H1 (cell line): ENCODE data around the gene USP7. TPM values are rescaled to one million over a fixed set of nuclear protein-coding genes. Genes with fewer than 3 reads are reported as not detected.

Source experiments
- CTCF ChIA-PET: fragments of 300-600 bp; sonication (Branson Sonifier 250); formaldehyde crosslinking; loops from one replicate; lab custom pipeline; 2021; ENCODE audit not compliant: partially characterized antibody; lab: Charles Lee
- POLR2A ChIA-PET: fragments of 300-600 bp; sonication (Branson Sonifier 250); formaldehyde crosslinking; loops from one replicate; lab custom pipeline; 2021; ENCODE audit warnings: inconsistent platforms; ENCODE audit not compliant: partially characterized antibody; lab: Charles Lee
- DNase-seq, 2 experiments: peaks; one replicate each; pipeline versions ENCODE4 v3.0.0 to v3.0.0-alpha.2; 2010 to 2022; ENCODE audit warnings: low spot score in 2 of 2, low read depth in 1 of 2, mixed read lengths in 1 of 2
- FAIRE-seq: peaks from 2 replicates; lab custom pipeline; 2011; peaks lifted over from hg19 to GRCh38; lab: Jason Lieb, UNC
- H2AFZ ChIP-seq: 2 replicates; pipeline ENCODE4 v1.8.1; 2012; ENCODE audit warnings: low read length, inconsistent platforms
- H2AK5ac ChIP-seq: 2 replicates; pipeline ENCODE4 v1.6.1; 2013; ENCODE audit warnings: low read depth, low read length
- H2BK120ac ChIP-seq: replicated peaks from 2 replicates; pipeline ENCODE3; 2013; ENCODE audit warnings: low read depth, low read length, inconsistent platforms
- H2BK12ac ChIP-seq: 2 replicates; pipeline ENCODE4 v1.6.1; 2013; ENCODE audit warnings: low read depth, low read length
- H2BK15ac ChIP-seq: 2 replicates; pipeline ENCODE4 v1.6.1; 2013; ENCODE audit warnings: low read length
- H2BK20ac ChIP-seq: 2 replicates; pipeline ENCODE4 v1.6.1; 2013; ENCODE audit warnings: low read length
- H2BK5ac ChIP-seq: 2 replicates; pipeline ENCODE4 v1.6.1; 2013; ENCODE audit warnings: low read depth, low read length
- H3K14ac ChIP-seq: 2 replicates; pipeline ENCODE4 v1.6.1; 2013; ENCODE audit warnings: inconsistent platforms; ENCODE audit not compliant: insufficient read length
- H3K18ac ChIP-seq: 2 replicates; pipeline ENCODE4 v1.6.1; 2013; ENCODE audit warnings: low read length; ENCODE audit errors: extremely low read depth
- H3K23ac ChIP-seq: 2 replicates; pipeline ENCODE4 v1.6.1; 2013; ENCODE audit warnings: inconsistent platforms; ENCODE audit not compliant: insufficient read length
- H3K23me2 ChIP-seq: 2 replicates; pipeline ENCODE4 v1.6.1; 2013; ENCODE audit warnings: low read depth, low read length
- H3K27ac ChIP-seq: 2 replicates; pipeline ENCODE4 v1.6.1; 2011; ENCODE audit warnings: low read depth, low read length, inconsistent platforms
- H3K27me3 ChIP-seq, 4 experiments: replicated peaks in 1 of 4; 1 replicate in 1 of 4; 2 replicates in 3 of 4; pipeline versions ENCODE4 v1.6.1 to v1.8.1; 2011 to 2013; ENCODE audit warnings: low read length in 3 of 4, mild to moderate bottlenecking in 3 of 4, inconsistent platforms in 2 of 4, mixed read lengths in 2 of 4, moderate library complexity in 1 of 4; ENCODE audit not compliant: control insufficient read depth in 3 of 4, insufficient read depth in 3 of 4; ENCODE audit errors: extremely low read depth in 1 of 4
- H3K36me3 ChIP-seq, 4 experiments: 2 replicates each; pipeline versions ENCODE4 v1.6.1 to v1.8.1; 2011 to 2013; ENCODE audit warnings: mild to moderate bottlenecking in 4 of 4, low read length in 3 of 4, moderate library complexity in 2 of 4, control low read depth in 1 of 4, inconsistent platforms in 1 of 4; ENCODE audit not compliant: insufficient read depth in 4 of 4, control insufficient read depth in 2 of 4
- H3K4ac ChIP-seq: replicated peaks from 2 replicates; pipeline ENCODE3; 2013; ENCODE audit warnings: low read length, low read depth, mixed read lengths, inconsistent platforms; ENCODE audit not compliant: insufficient read length
- H3K4me1 ChIP-seq, 4 experiments: replicated peaks in 1 of 4; 1 replicate in 1 of 4; 2 replicates in 3 of 4; pipeline versions ENCODE4 v1.6.1 to v1.8.1; 2011 to 2013; ENCODE audit warnings: low read length in 3 of 4, inconsistent platforms in 2 of 4, mixed read lengths in 1 of 4; ENCODE audit not compliant: insufficient read depth in 4 of 4, control insufficient read depth in 3 of 4
- H3K4me2 ChIP-seq, 2 experiments: 2 replicates each; pipeline versions ENCODE4 v1.6.1 to v1.8.1; 2011 to 2013; ENCODE audit warnings: low read depth in 2 of 2, low read length in 2 of 2, control low read depth in 1 of 2, inconsistent platforms in 1 of 2, mild to moderate bottlenecking in 1 of 2; ENCODE audit not compliant: insufficient read depth in 1 of 2
- H3K4me3 ChIP-seq, 4 experiments: fragments of 200-600, 300-600 bp in 1 of 4; sonication (generic), shearing (Covaris generic), sonication (Bioruptor Twin) in 1 of 4; 2 replicates each; pipeline versions ENCODE4 v1.5.1 to v1.8.1; 2011 to 2016; ENCODE audit warnings: low read length in 4 of 4, low read depth in 3 of 4, control low read depth in 2 of 4, inconsistent platforms in 2 of 4, mild to moderate bottlenecking in 2 of 4, mixed read lengths in 1 of 4, moderate library complexity in 1 of 4; ENCODE audit not compliant: insufficient read depth in 2 of 4; ENCODE audit errors: extremely low read depth in 1 of 4
- H3K56ac ChIP-seq: replicated peaks from 2 replicates; pipeline ENCODE3; 2013; ENCODE audit warnings: low read depth, mild to moderate bottlenecking, mixed read lengths, low read length, inconsistent platforms; ENCODE audit not compliant: insufficient read length
- H3K79me1 ChIP-seq: 2 replicates; pipeline ENCODE4 v1.6.1; 2013; ENCODE audit warnings: low read depth, low read length, control low read depth
- H3K79me2 ChIP-seq, 2 experiments: 2 replicates each; pipeline versions ENCODE4 v1.6.1 to v1.8.1; 2012 to 2013; ENCODE audit warnings: low read length in 2 of 2, mild to moderate bottlenecking in 2 of 2, inconsistent platforms in 1 of 2; ENCODE audit not compliant: insufficient read depth in 2 of 2, control insufficient read depth in 1 of 2
- H3K9ac ChIP-seq, 4 experiments: replicated peaks in 1 of 4; 1 replicate in 1 of 4; 2 replicates in 3 of 4; pipeline versions ENCODE4 v1.6.1 to v1.8.1; 2011 to 2013; ENCODE audit warnings: low read depth in 3 of 4, low read length in 3 of 4, control low read depth in 2 of 4, mild to moderate bottlenecking in 2 of 4, moderate library complexity in 2 of 4, inconsistent platforms in 1 of 4; ENCODE audit errors: extremely low read depth in 1 of 4
- H3K9me3 ChIP-seq, 2 experiments: 2 replicates each; pipeline versions ENCODE4 v1.6.1 to v1.8.1; 2012 to 2013; ENCODE audit warnings: mild to moderate bottlenecking in 2 of 2, moderate library complexity in 2 of 2, control low read depth in 1 of 2, inconsistent platforms in 1 of 2, low read depth in 1 of 2, low read length in 1 of 2, mixed read lengths in 1 of 2; ENCODE audit not compliant: insufficient read depth in 2 of 2
- H4K20me1 ChIP-seq, 2 experiments: replicated peaks in 1 of 2; 2 replicates each; pipeline versions ENCODE3 to v1.8.1; 2011 to 2013; ENCODE audit warnings: inconsistent platforms in 2 of 2, low read length in 2 of 2, mild to moderate bottlenecking in 1 of 2; ENCODE audit not compliant: insufficient read depth in 2 of 2, control insufficient read depth in 1 of 2
- H4K5ac ChIP-seq: 2 replicates; pipeline ENCODE4 v1.6.1; 2013; ENCODE audit warnings: low read length, low read depth, mixed read lengths, inconsistent platforms; ENCODE audit not compliant: insufficient read length
- H4K8ac ChIP-seq: 2 replicates; pipeline ENCODE4 v1.8.0; 2013; ENCODE audit warnings: mild to moderate bottlenecking, moderate library complexity, low read length, inconsistent platforms; ENCODE audit not compliant: insufficient read depth; ENCODE audit errors: extremely low read depth
- H4K91ac ChIP-seq: replicated peaks from 2 replicates; pipeline ENCODE3; 2013; ENCODE audit warnings: low read length, mixed read lengths, inconsistent platforms; ENCODE audit not compliant: insufficient read length
- BRCA1 ChIP-seq: IDR thresholded peaks from 2 replicates; pipeline ENCODE4 v1.6.1; 2012; ENCODE audit warnings: low read depth, low read length, improper control_type of control experiment
- CEBPB ChIP-seq: IDR thresholded peaks from 2 replicates; pipeline ENCODE4 v1.6.1; 2012; ENCODE audit warnings: low read depth, low read length
- CHD1 ChIP-seq: IDR thresholded peaks from 2 replicates; pipeline ENCODE4 v1.6.1; 2012; ENCODE audit warnings: low read depth, low read length, improper control_type of control experiment
- CHD2 ChIP-seq: IDR thresholded peaks from 2 replicates; pipeline ENCODE4 v1.6.1; 2012; ENCODE audit warnings: low read length, improper control_type of control experiment
- KDM4A ChIP-seq: IDR thresholded peaks from one replicate; pipeline ENCODE4 v1.7.1; 2012; ENCODE audit warnings: low read depth, mild to moderate bottlenecking, moderate library complexity, low read length, inconsistent platforms; ENCODE audit not compliant: severe bottlenecking
- NRF1 ChIP-seq: IDR thresholded peaks from 2 replicates; pipeline ENCODE4 v1.6.1; 2011; ENCODE audit warnings: mild to moderate bottlenecking, low read depth, low read length, improper control_type of control experiment
- PHF8 ChIP-seq: fragments of 200-600 bp; sonication (generic); conservative IDR thresholded peaks from 2 replicates; pipeline ENCODE4 v1.7.1; 2012; ENCODE audit warnings: low read depth, mild to moderate bottlenecking, inconsistent platforms, low read length, moderate library complexity
- POU5F1 ChIP-seq: IDR thresholded peaks from 2 replicates; pipeline ENCODE4 v1.6.1; 2011; ENCODE audit warnings: low read depth, mild to moderate bottlenecking, low read length, moderate library complexity
- SIRT6 ChIP-seq: IDR thresholded peaks from one replicate; pipeline ENCODE4 v1.7.1; 2012; ENCODE audit warnings: low read length, inconsistent platforms
- SP2 ChIP-seq: IDR thresholded peaks from 2 replicates; pipeline ENCODE4 v1.6.1; 2012; ENCODE audit warnings: mild to moderate bottlenecking, low read length, inconsistent platforms
- TAF7 ChIP-seq: optimal IDR thresholded peaks from 2 replicates; pipeline ENCODE3; 2011; ENCODE audit warnings: low read depth, mild to moderate bottlenecking, inconsistent platforms, low read length, moderate library complexity, borderline replicate concordance
- TBP ChIP-seq: IDR thresholded peaks from 2 replicates; pipeline ENCODE4 v1.6.1; 2011; ENCODE audit warnings: low read depth, low read length, improper control_type of control experiment
- WGBS, 2 experiments: shearing (Covaris generic) in 1 of 2; methylation state at CpG; one replicate each; pipeline versions ENCODE4 v1.1.6 to v1.1.7; 2013 to 2015; ENCODE audit warnings: low lambda C conversion rate in 2 of 2, mixed read lengths in 2 of 2, inconsistent platforms in 1 of 2, low coverage in 1 of 2, missing lambda C conversion rate in 1 of 2; ENCODE audit not compliant: insufficient replicate concordance in 2 of 2, insufficient coverage in 1 of 2, insufficient read length in 1 of 2; ENCODE audit errors: extremely low coverage in 1 of 2, missing lambda C conversion rate in 1 of 2; 5-methylcytosine and 5-hydroxymethylcytosine counted together
- polyA plus RNA-seq, 7 experiments: library from polyadenylated mRNA; depleted of rRNA in 3 of 7; stranded (reverse) in 5 of 7; unstranded in 2 of 7; fragments of >200 nt in 5 of 7; fragments of 200-250 nt in 2 of 7; gene quantifications; 1 replicate in 5 of 7; 2 replicates in 1 of 7; 4 replicates in 1 of 7; pipeline versions ENCODE4 v1.2.1 to v1.2.3, GENCODE V29; 2011 to 2013; ENCODE audit warnings: missing spikeins in 2 of 7, mixed read lengths in 2 of 7
- total RNA-seq: library from RNA; stranded (reverse); fragmentation: NEBNext Ultra II Directional; extraction: Animal tissue kit (Norgen Biotek cat#: 25700); gene quantifications from 2 replicates; pipeline ENCODE4 v1.2.1, GENCODE V29; 2021
- TF ChIP-seq, protein P1 (sequence below): IDR thresholded peaks from 2 replicates; pipeline ENCODE4 v1.6.1; 2012; ENCODE audit warnings: inconsistent platforms

Gene USP7
- total and polyA plus RNA-seq, 2 of the 8 experiments (the other 6 are each of a cell fraction or from before 2014, with no cell fraction given), result 21.3 to 211 TPM

GRCh38 chr16:8886593-8887430 lies 76.9 kb downstream of the USP7 start:
- CTCF ChIA-PET, result interaction anchor here (0.5 to 4.0 kb wide), 12 partner anchors 8 to 247 kb away, joined by 3 to 14 read pairs (median 4); no protein-coding TSS in a partner anchor
- TF ChIP-seq KDM4A (no peak), TBP (no peak), CHD2 (no peak), CHD1 (no peak), CEBPB (no peak), BRCA1 (no peak), POU5F1 (no peak), SIRT6 (no peak), TAF7 (no peak), SP2 (no peak), PHF8 (no peak), NRF1 (no peak)
- TF ChIP-seq, protein P1, sequence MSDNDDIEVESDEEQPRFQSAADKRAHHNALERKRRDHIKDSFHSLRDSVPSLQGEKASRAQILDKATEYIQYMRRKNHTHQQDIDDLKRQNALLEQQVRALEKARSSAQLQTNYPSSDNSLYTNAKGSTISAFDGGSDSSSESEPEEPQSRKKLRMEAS, result no peak

More at GRCh38 chr16:8886593-8887430, 76.9 kb downstream of the USP7 start:
- Histone ChIP-seq H3K27ac (no peak overlapping the region), H3K4me1 (peaks cover 0 to 17% (median 9%) of the 10 kb centered on the region in 4 experiments; a peak in 5 of 7 replicates), H2AFZ (no peak overlapping the region), H3K23ac (no peak overlapping the region), H2BK20ac (no peak overlapping the region), H4K5ac (no peak overlapping the region), H2BK120ac (no peak overlapping the region), H4K20me1 (peaks cover 2 to 13% of the 10 kb centered on the region in 2 experiments), H3K27me3 (no peaks in the 10 kb centered on the region), H2AK5ac (0 out of 2 replicates have a peak overlapping the region, but pooled peaks have one; percentile 53), H3K18ac (no peak overlapping the region), H3K14ac (no peak overlapping the region), H3K79me2 (no peaks in the 10 kb centered on the region), H3K79me1 (no peaks in the 10 kb centered on the region), H3K36me3 (peaks cover 8 to 17% (median 12%) of the 10 kb centered on the region in 4 experiments; a peak in 7 of 8 replicates), H2BK15ac (no peak overlapping the region), H3K56ac (no peak overlapping the region), H3K4me3 (no peak overlapping the region), H3K4me2 (0 out of 4 replicates have a peak overlapping the region, but pooled peaks of 1 of the 2 experiments have one; percentile 17), H2BK12ac (no peak overlapping the region), H4K91ac (no peak overlapping the region), H3K9me3 (no peaks in the 10 kb centered on the region), H3K23me2 (no peaks in the 10 kb centered on the region), H4K8ac (no peak overlapping the region; the same call in 1 of the 2 replicates), H2BK5ac (peak overlapping the region; percentile 21; the same call in 1 of the 2 replicates), H3K9ac (no peak overlapping the region), H3K4ac (no peak overlapping the region)
- POLR2A ChIA-PET, result interaction anchor here (0.5 to 29.1 kb wide), 6 partner anchors 11 to 58 kb away, joined by 3 to 456 read pairs (median 4); partner anchors contain the start of gene CARHSP1
- DNase-seq (no peak), FAIRE-seq (no peak)
- 87% methylated on average over 19 of the region's 19 CpGs; no CpG with 5 or more reads in 1 of the 2 experiments for WGBS, 2 experiments
